ENCODE measurements around the gene FBXO2. TPM values are rescaled to one million over a fixed set of nuclear protein-coding genes. Genes with fewer than 3 reads are reported as not detected.
A peak's percentile ranks its signal among the peaks of the same experiment; 100 is the strongest.
"Not testable (repeated sequence)": the region's sequence is repeated elsewhere in the genome, so short reads cannot be mapped to it uniquely, and the experiment has no call there.

Gene FBXO2
- polyA plus RNA-seq, 1 experiment: 1.5 TPM

DNA sequence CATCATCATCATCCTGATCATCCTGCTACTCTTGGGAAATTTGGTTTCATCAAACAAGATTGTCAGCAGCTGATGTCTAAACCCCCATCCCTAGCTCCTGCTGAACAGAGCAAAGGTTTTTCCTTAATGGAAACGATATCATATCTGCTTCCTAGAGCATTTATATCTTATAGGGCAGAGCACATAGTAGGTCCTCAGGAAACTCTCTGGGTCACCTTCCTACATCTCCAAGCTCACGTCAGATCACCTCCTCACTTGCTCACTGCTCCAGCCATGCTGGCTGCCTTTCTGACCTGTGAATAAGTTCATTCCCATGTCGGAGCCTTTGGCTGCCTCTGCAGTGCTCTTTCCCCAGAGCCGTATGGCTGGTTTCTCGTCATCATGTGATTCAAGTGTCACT is 10.4 kb downstream of the FBXO2 start:
- TF ChIP-seq, protein P1, sequence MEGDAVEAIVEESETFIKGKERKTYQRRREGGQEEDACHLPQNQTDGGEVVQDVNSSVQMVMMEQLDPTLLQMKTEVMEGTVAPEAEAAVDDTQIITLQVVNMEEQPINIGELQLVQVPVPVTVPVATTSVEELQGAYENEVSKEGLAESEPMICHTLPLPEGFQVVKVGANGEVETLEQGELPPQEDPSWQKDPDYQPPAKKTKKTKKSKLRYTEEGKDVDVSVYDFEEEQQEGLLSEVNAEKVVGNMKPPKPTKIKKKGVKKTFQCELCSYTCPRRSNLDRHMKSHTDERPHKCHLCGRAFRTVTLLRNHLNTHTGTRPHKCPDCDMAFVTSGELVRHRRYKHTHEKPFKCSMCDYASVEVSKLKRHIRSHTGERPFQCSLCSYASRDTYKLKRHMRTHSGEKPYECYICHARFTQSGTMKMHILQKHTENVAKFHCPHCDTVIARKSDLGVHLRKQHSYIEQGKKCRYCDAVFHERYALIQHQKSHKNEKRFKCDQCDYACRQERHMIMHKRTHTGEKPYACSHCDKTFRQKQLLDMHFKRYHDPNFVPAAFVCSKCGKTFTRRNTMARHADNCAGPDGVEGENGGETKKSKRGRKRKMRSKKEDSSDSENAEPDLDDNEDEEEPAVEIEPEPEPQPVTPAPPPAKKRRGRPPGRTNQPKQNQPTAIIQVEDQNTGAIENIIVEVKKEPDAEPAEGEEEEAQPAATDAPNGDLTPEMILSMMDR (IDR thresholded peaks at IDR 0.05; ENCODE audit: low read depth, low read length): no peak
- POLR2A ChIA-PET: interaction anchor here (0.7 kb wide), 1 partner anchor 372 kb away, joined by 7 read pairs; no protein-coding TSS in a partner anchor
- Histone ChIP-seq H3K4me3 (ENCODE audit: low read depth, low read length) (no peak overlapping the region), H3K9me3 (ENCODE audit: control insufficient read depth, insufficient read depth, low read length) (no peaks in the 10 kb centered on the region; the same call in 1 of the 2 replicates), H3K27ac (ENCODE audit: low read depth, low read length) (no peak overlapping the region), H3K27me3 (ENCODE audit: control insufficient read depth, insufficient read depth, low read length) (peaks cover 16% of the 10 kb centered on the region)
- CTCF ChIA-PET: interaction anchor here (0.5 to 10.6 kb wide), 22 partner anchors 9 to 606 kb away, joined by 3 to 283 read pairs (median 4); partner anchors contain the start of genes FBXO44, FBXO6 and MTOR
- no peak for DNase-seq (ENCODE audit: low read depth, low spot score)

DNA sequence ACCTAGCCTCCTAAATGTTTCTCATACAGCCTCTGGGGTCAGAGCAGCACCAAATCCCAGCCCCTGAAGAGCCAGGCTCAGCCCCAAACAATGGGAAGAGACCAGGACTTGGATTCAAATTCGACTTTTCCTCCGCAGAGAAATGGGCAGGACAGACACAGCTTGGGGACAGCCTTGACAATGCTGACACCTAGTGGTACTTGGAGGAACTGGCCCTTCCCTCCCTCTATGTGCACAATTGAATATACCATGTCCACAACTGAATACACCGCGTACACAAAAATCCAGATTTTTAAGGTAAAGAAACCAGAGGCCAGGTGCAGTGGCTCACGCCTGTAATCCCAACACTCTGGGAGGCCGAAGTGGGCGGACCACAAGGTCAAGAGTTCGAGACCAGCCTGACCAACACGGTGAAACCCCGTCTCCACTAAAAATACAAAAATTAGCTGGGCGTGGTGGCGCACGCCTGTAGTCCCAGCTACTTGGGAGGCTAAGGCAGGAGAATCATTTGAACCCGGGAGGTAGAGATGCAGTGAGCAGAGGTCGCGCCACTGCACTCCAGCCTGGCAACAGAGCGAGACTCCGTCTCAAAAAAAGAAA is 11.7 kb downstream of the FBXO2 start:
- DNase-seq (ENCODE audit: low read depth, low spot score): peak; percentile 13
- H3K9me3 ChIP-seq (ENCODE audit: control insufficient read depth, insufficient read depth, low read length); H3K27ac ChIP-seq (ENCODE audit: low read depth, low read length); H3K4me3 ChIP-seq (ENCODE audit: low read depth, low read length); POLR2A ChIA-PET: not testable (repeated sequence)
- peaks cover 15% of the 10 kb centered on the region for H3K27me3 ChIP-seq (ENCODE audit: control insufficient read depth, insufficient read depth, low read length)
- CTCF ChIA-PET: interaction anchor here (0.6 to 10.6 kb wide), 17 partner anchors 9 to 605 kb away, joined by 3 to 283 read pairs (median 4); no protein-coding TSS in a partner anchor
- TF ChIP-seq, protein P1 (IDR thresholded peaks at IDR 0.05; ENCODE audit: low read depth, low read length): peak; percentile 97

- DNase-seq (ENCODE audit: low read depth, low spot score): no peak
- TF ChIP-seq, protein P1 (IDR thresholded peaks at IDR 0.05; ENCODE audit: low read depth, low read length): no peak
- ChIA-PET CTCF (interaction anchor here (0.6 to 10.6 kb wide), 13 partner anchors 8 to 604 kb away, joined by 3 to 283 read pairs (median 4); no protein-coding TSS in a partner anchor), POLR2A (no interaction called here)
- Histone ChIP-seq H3K9me3 (ENCODE audit: control insufficient read depth, insufficient read depth, low read length) (no peaks in the 10 kb centered on the region), H3K4me3 (ENCODE audit: low read depth, low read length) (no peak overlapping the region), H3K27me3 (ENCODE audit: control insufficient read depth, insufficient read depth, low read length) (peaks cover 13% of the 10 kb centered on the region), H3K27ac (ENCODE audit: low read depth, low read length) (no peak overlapping the region)
Observed at GRCh38 chr1:11641776-11642305, 12.4 kb downstream of the FBXO2 start.

DNA sequence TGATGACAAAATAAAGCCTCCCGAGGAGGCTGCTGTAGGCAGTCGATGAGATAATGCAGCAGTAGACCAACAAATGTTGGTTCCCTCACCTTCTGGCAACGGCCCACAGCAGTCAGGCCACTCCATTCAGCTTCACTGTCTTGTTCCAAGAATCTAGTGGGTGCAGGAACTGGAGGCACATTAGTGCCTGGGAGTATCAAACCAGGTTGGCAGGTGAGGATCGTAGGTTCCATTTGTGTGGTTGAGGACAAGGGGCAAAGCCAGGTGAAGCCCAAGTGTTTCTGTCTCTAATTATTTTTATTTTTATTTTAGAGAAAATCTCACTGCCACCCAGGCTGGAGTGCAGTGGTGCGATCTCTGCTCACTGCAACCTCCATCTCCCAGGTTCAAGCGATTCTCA is 13.3 kb downstream of the FBXO2 start:
- ChIA-PET CTCF (interaction anchor here (1.3 to 10.6 kb wide), 6 partner anchors 355 to 604 kb away, joined by 3 to 283 read pairs (median 13); no protein-coding TSS in a partner anchor), POLR2A (no interaction called here)
- Histone ChIP-seq H3K9me3 (ENCODE audit: control insufficient read depth, insufficient read depth, low read length) (no peaks in the 10 kb centered on the region), H3K4me3 (ENCODE audit: low read depth, low read length) (no peak overlapping the region), H3K27ac (ENCODE audit: low read depth, low read length) (no peak overlapping the region), H3K27me3 (ENCODE audit: control insufficient read depth, insufficient read depth, low read length) (peaks cover 10% of the 10 kb centered on the region)
- TF ChIP-seq, protein P1 (IDR thresholded peaks at IDR 0.05; ENCODE audit: low read depth, low read length): no peak
- DNase-seq (ENCODE audit: low read depth, low spot score): no peak

DNA sequence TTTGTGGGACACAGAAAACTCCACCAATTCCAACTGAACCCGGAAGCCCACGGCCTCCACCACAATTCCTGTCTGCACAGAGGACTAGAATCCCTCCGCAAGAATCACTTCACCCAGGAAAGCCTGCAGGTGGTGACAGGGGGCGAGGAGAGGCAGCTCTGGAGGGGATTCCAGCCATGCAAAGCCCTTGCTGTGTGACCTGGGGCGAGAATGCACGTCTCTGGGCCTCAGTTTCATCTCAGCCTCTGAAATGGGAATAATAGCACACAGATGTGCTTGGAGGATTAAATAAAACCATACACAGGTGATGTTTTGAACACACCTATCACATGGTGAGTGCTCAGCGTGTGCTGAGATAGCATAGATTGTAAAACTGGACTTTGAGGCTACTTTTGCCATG is 14.1 kb downstream of the FBXO2 start:
- POLR2A ChIA-PET: no interaction called here
- TF ChIP-seq, protein P1 (IDR thresholded peaks at IDR 0.05; ENCODE audit: low read depth, low read length): no peak

More for the DNA sequence above, 14.1 kb downstream of the FBXO2 start:
- DNase-seq (ENCODE audit: low read depth, low spot score): no peak
- Histone ChIP-seq H3K27me3 (ENCODE audit: control insufficient read depth, insufficient read depth, low read length) (peaks cover 10% of the 10 kb centered on the region), H3K27ac (ENCODE audit: low read depth, low read length) (no peak overlapping the region), H3K4me3 (ENCODE audit: low read depth, low read length) (no peak overlapping the region), H3K9me3 (ENCODE audit: control insufficient read depth, insufficient read depth, low read length) (no peaks in the 10 kb centered on the region)
- CTCF ChIA-PET: interaction anchor here (1.4 to 10.6 kb wide), 3 partner anchors 354 to 603 kb away, joined by 3 to 283 read pairs (median 80); no protein-coding TSS in a partner anchor
